ENCODE measurements around the gene NOD2. TPM values are rescaled to one million over a fixed set of nuclear protein-coding genes. Genes with fewer than 3 reads are reported as not detected.

NOD2 gene
- total RNA-seq, 6 experiments from 2014 or later = not detected

DNA sequence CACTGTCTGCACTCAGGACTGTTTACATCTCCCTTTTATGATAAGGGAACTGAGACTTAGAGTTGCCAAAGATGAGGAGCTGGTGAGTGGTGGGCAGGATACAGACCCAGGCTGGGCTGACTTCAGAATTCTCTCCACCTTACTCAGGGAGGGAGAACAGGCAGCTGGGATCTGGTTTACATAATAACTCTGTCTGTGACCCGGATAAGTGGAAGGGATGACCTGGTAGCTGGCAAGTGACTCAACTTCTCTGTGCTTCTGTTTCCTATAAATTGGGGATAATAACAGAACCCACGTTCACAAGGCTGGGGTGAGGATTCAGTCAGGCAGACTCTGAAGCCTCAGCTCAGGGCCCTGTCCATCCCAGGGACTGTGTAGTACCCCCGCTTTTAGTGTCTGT, 14.9 kb upstream of the NOD2 start:
- H3K4me1 Mint-ChIP-seq (ENCODE audit: low read depth) = no peaks in the 10 kb centered on the region

DNA sequence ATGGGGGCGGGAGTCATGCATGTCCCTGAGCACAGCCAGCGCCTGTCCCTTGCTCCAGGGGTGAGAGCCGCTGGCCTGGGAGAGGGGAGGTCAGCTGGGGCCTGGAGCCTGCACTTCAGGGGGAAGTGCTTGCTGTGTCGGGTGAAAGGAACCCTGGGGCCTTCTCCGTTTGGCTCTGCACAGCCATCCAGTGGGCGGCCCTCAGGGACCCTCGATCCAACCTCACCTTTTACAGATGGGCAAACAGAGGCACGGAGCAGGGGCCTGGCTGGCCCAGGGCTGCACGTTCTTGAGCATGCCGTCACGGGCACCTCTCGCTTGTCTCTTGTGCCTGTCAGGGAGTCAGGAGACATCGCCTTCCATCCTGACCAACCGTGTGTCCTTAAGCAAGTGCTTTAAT, 14.1 kb upstream of the NOD2 start:
- no peaks in the 10 kb centered on the region for H3K9me3 Mint-ChIP-seq
- TF ChIP-seq, protein P1, sequence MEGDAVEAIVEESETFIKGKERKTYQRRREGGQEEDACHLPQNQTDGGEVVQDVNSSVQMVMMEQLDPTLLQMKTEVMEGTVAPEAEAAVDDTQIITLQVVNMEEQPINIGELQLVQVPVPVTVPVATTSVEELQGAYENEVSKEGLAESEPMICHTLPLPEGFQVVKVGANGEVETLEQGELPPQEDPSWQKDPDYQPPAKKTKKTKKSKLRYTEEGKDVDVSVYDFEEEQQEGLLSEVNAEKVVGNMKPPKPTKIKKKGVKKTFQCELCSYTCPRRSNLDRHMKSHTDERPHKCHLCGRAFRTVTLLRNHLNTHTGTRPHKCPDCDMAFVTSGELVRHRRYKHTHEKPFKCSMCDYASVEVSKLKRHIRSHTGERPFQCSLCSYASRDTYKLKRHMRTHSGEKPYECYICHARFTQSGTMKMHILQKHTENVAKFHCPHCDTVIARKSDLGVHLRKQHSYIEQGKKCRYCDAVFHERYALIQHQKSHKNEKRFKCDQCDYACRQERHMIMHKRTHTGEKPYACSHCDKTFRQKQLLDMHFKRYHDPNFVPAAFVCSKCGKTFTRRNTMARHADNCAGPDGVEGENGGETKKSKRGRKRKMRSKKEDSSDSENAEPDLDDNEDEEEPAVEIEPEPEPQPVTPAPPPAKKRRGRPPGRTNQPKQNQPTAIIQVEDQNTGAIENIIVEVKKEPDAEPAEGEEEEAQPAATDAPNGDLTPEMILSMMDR (IDR thresholded peaks at IDR 0.05) = no peak
- H3K27ac Mint-ChIP-seq = no peak overlapping the region
- H3K4me1 Mint-ChIP-seq (ENCODE audit: low read depth) = no peaks in the 10 kb centered on the region
- no peak for DNase-seq
- no peak overlapping the region for H3K4me3 Mint-ChIP-seq
- H3K27me3 Mint-ChIP-seq (ENCODE audit: insufficient read depth) = peaks cover 22% of the 10 kb centered on the region
- no peaks in the 10 kb centered on the region for H3K36me3 Mint-ChIP-seq (ENCODE audit: low read depth)

More for the DNA sequence above, 14.9 kb upstream of the NOD2 start:
- peaks cover 15% of the 10 kb centered on the region for H3K27me3 Mint-ChIP-seq (ENCODE audit: insufficient read depth)
- TF ChIP-seq, protein P1 (IDR thresholded peaks at IDR 0.05) = no peak
- H3K4me3 Mint-ChIP-seq = no peak overlapping the region
- no peak overlapping the region for H3K27ac Mint-ChIP-seq
- no peak for DNase-seq
- H3K36me3 Mint-ChIP-seq (ENCODE audit: low read depth) = no peaks in the 10 kb centered on the region; the same call in 1 of the 2 replicates
- H3K9me3 Mint-ChIP-seq = peaks cover 4% of the 10 kb centered on the region

DNA sequence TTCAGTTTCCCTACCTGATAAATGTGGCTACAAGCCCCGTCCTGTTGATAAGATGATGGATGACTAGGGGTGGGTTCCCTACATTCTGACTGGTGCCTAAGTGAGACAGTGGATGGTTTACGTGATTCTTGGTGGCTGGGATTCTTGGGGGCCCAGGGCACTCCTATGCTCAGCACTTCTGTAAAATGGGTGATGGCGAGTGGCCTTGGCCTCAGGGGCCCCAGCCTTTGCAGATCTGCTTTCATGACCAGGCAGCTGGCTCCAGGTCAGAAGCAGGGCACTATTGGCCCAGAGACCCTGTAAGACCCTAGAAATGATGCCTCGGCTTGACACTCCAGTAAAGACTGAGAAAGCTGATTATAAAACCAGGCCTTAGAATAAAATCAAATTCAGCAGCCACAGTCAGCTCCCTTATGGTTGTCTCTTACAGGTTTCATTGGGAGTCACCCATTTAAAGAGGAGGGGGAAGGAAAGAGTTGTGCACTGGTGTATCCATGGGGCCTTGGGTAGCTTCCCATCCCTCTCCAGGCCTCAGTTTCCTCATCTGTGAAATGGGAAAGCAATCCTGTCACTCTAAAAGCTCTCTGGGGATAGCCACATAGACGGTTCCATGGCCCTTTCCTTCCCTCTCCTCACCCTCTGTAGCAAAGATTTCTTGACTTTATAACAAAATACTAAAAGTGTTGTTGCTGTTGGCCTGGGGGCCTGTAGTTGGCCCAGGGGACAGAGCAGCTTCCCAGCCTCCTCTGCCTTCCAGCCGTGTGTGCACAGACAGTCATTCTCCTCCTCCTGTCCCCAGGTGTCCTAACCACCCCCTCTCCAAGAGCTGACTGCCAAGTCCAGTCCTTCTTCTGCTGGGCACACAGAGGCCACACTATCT, 13.5 kb upstream of the NOD2 start:
- Mint-ChIP-seq H3K4me3 (no peak overlapping the region), H3K27me3 (ENCODE audit: insufficient read depth) (peaks cover 22% of the 10 kb centered on the region), H3K36me3 (ENCODE audit: low read depth) (no peaks in the 10 kb centered on the region), H3K4me1 (ENCODE audit: low read depth) (no peaks in the 10 kb centered on the region), H3K9me3 (no peaks in the 10 kb centered on the region), H3K27ac (no peak overlapping the region)
- DNase-seq = no peak
- TF ChIP-seq, protein P1 (IDR thresholded peaks at IDR 0.05) = no peak

DNA sequence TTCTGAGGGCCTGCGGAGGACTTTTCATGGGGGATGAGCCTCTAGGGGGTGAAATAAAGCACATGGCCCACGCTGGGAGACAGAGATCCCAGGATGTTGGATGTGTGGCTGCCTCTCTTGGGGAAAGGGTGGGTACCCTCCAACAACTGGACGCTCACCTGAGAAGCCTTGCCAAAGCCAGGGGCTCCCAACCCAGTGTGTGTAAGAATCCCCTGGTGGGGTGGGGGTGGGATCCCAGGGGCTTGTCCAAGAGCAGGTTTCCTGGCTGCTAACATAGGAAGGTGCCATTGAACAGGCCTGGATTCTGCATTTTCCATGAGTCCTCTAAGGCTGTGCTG, 12.9 kb upstream of the NOD2 start:
- H3K4me3 Mint-ChIP-seq = no peak overlapping the region
- no peak for DNase-seq
- TF ChIP-seq, protein P1 (IDR thresholded peaks at IDR 0.05) = no peak
- H3K27ac Mint-ChIP-seq = no peak overlapping the region
- no peaks in the 10 kb centered on the region for H3K36me3 Mint-ChIP-seq (ENCODE audit: low read depth)
- no peaks in the 10 kb centered on the region for H3K9me3 Mint-ChIP-seq
- H3K27me3 Mint-ChIP-seq (ENCODE audit: insufficient read depth) = peaks cover 22% of the 10 kb centered on the region
- no peaks in the 10 kb centered on the region for H3K4me1 Mint-ChIP-seq (ENCODE audit: low read depth)

DNA sequence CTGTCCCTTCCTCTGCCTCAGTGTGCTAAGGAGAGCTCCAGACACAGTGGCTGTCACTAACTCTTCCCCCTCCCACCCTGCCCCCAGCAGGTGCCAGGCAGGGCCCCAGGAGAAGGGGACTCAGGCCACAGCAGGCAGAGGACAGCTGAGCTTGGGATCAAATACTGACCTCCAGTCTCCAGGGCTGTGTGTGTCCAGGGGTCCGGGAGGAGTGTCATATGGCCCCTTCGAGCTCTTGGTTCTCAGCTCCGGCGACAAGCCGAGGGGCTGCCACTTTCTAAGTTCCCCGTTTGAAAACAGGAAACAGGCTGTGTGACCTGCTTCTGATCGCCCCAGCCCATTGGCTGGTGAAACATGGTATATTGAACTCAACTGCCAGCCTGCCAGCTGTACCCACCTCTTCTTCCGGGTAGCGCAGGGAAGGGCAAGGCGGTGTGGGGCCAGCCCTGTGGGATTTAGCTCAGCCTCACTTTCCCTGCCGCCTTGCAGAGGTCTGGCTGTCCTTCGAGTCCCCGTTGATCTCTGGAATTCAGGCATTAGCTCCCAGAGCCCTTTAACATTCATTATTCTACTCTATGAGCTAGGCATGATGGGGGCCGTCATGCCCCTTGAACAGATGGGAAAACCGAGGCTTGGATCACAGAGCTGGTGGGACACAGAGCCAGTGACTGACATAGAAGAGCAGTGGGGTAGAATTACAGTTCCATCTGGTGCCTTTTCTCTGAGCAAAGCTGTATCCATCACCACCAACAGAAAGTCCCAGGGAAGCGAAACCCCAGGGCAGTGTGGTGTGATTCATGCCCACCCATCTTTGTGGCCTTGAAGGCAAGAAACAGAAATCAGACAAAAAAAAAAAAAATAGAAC, 12.2 kb upstream of the NOD2 start, which contains the start of gene SNX20:
SNX20 (minus strand) TSS at position 292 of the 865 bp plus-strand sequence. CDS start 3,786 bp downstream, outside the sequence.
- Mint-ChIP-seq H3K9me3 (no peaks in the 10 kb centered on the region), H3K36me3 (ENCODE audit: low read depth) (no peaks in the 10 kb centered on the region), H3K4me1 (ENCODE audit: low read depth) (no peaks in the 10 kb centered on the region), H3K4me3 (no peak within 1 kb of the TSS), H3K27me3 (ENCODE audit: insufficient read depth) (peaks cover 28% of the 10 kb centered on the region), H3K27ac (no peak within 1 kb of the TSS)
- DNase-seq = no peak
- TF ChIP-seq, protein P1 (IDR thresholded peaks at IDR 0.05) = no peak
